ENCODE measurements around the gene ZNF254. TPM values are rescaled to one million over a fixed set of nuclear protein-coding genes. Genes with fewer than 3 reads are reported as not detected.

Gene ZNF254
- total RNA-seq, 1 experiment from 2014 or later, result 26.6 TPM

- H2BK120ac ChIP-seq (ENCODE audit: low read depth, low read length, poor library complexity, severe bottlenecking), result no peak overlapping the region
- H3K4me2 ChIP-seq (ENCODE audit: insufficient read depth, insufficient read length, low read length), result no peak overlapping the region
- H4K5ac ChIP-seq (ENCODE audit: insufficient read length, low read depth, low read length), result no peak overlapping the region
- Mint-ChIP-seq H3K4me3 (peak overlapping the region; percentile 24 to 55; a peak in 3 of 5 replicates), H3K27me3 (ENCODE audit: low read depth) (no peaks in the 10 kb centered on the region), H3K36me3 (ENCODE audit: insufficient read depth in 1 of 3, low read depth in 3 of 3) (peaks cover 50 to 54% (median 53%) of the 10 kb centered on the region in 3 experiments), H3K4me1 (peaks cover 59 to 60% of the 10 kb centered on the region in 2 experiments), H3K27ac (peak overlapping the region in 2 of 3 experiments; percentile 84 to 90; a peak in 4 of 7 replicates), H3K9me3 (peaks cover 8 to 27% of the 10 kb centered on the region in 2 experiments)
- H3K14ac ChIP-seq (ENCODE audit: insufficient read depth, low read length), result no peak overlapping the region
- H2BK5ac ChIP-seq (ENCODE audit: insufficient read length, low read length), result no peak overlapping the region
- H3K9me3 ChIP-seq (ENCODE audit: control insufficient read depth, low read depth, low read length), result no peaks in the 10 kb centered on the region
- no peak overlapping the region for H3K18ac ChIP-seq (ENCODE audit: insufficient read length, low read depth, low read length)
- WGBS (ENCODE audit: extremely low coverage, insufficient read length, low lambda C conversion rate), result no CpG with 5 or more reads among the region's 4 CpGs
- H3K4ac ChIP-seq (ENCODE audit: low read depth, low read length), result no peak overlapping the region
- no peaks in the 10 kb centered on the region for H4K20me1 ChIP-seq (ENCODE audit: control insufficient read depth, insufficient read depth, insufficient read length)
- H3K27ac ChIP-seq (ENCODE audit: insufficient read length, low read depth, low read length), result no peak overlapping the region
- peaks cover 4% of the 10 kb centered on the region for H3K79me1 ChIP-seq (ENCODE audit: insufficient read depth, low read depth, low read length, poor library complexity, severe bottlenecking)
- no peaks in the 10 kb centered on the region for H3K79me2 ChIP-seq (ENCODE audit: insufficient read depth, low read length)
- H2BK20ac ChIP-seq (ENCODE audit: low read depth, low read length, poor library complexity, severe bottlenecking), result no peak overlapping the region
- no peaks in the 10 kb centered on the region for H3K27me3 ChIP-seq (ENCODE audit: insufficient read depth, low read length)
- peaks cover 24% of the 10 kb centered on the region; the same call in 1 of the 2 replicates for H3K4me1 ChIP-seq (ENCODE audit: insufficient read depth, low read length)
- no peak overlapping the region for H3T11ph ChIP-seq (ENCODE audit: low read length)
- no peak overlapping the region for H4K91ac ChIP-seq (ENCODE audit: insufficient read length, low read depth, low read length)
- no peaks in the 10 kb centered on the region for H3K23me2 ChIP-seq (ENCODE audit: insufficient read length, low read depth, low read length, poor library complexity, severe bottlenecking)
- DNase-seq, result peak; percentile 30
- H3K56ac ChIP-seq (ENCODE audit: insufficient read length, low read depth, low read length), result no peak overlapping the region
- no peak overlapping the region for H2BK15ac ChIP-seq (ENCODE audit: low read depth, low read length)
- no peak overlapping the region for H3K9ac ChIP-seq (ENCODE audit: extremely low read depth, insufficient read length, low read length)
- no peak overlapping the region for H4K8ac ChIP-seq (replicated peaks; ENCODE audit: insufficient read length, low read depth, low read length)
- TF ChIP-seq CTCF (conservative IDR thresholded peaks at IDR 0.05), result no peak
- no peak overlapping the region for H3K23ac ChIP-seq (ENCODE audit: insufficient read length, low read depth, low read length)
- no peak overlapping the region for H2AFZ ChIP-seq (ENCODE audit: low read length)
- no peak overlapping the region for H2AK5ac ChIP-seq (ENCODE audit: insufficient read length, low read length)
- no peak overlapping the region for H2BK12ac ChIP-seq (ENCODE audit: insufficient read length, low read depth, low read length)
Measured at GRCh38 chr19:24078680-24079079, 8.3 kb upstream of the ZNF254 start.

All from H9 (cell line).